ENCODE data around the gene DRD4.
A peak's percentile ranks its signal among the peaks of the same experiment; 100 is the strongest.

DRD4 gene

DNA sequence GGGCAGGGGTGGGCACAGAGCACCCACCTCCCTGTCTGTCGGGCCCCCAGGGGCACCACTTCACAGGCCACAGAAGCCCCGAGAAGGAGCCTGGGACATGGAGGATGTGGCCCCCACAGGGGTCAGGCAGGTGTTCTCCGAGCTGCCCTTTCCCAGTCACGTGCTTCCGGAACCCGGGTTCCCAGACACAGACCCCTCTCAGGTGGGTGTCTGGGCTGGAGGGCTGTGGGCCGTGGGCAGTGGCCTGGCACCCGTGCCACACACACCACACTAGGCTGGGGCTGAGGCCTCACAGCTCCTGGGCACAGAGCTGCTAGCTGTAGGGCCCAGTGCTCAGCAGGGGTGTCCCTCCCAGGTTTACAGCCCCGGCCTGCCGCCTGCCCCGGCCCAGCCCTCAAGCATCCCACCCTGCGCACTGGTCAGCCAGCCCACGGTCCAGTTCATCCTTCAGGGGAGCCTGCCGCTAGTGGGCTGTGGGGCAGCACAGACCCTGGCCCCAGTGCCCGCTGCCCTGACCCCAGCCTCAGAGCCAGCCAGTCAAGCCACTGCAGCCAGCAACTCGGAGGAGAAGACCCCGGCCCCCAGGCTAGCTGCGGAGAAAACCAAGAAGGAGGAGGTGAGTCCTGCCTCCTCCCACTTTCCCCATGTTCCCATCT lies 26.8 kb upstream of the DRD4 start:
- no peak for DNase-seq

GRCh38 chr11:611001-611996 lies 25.8 kb upstream of the DRD4 start:
- no peak for DNase-seq

DNA sequence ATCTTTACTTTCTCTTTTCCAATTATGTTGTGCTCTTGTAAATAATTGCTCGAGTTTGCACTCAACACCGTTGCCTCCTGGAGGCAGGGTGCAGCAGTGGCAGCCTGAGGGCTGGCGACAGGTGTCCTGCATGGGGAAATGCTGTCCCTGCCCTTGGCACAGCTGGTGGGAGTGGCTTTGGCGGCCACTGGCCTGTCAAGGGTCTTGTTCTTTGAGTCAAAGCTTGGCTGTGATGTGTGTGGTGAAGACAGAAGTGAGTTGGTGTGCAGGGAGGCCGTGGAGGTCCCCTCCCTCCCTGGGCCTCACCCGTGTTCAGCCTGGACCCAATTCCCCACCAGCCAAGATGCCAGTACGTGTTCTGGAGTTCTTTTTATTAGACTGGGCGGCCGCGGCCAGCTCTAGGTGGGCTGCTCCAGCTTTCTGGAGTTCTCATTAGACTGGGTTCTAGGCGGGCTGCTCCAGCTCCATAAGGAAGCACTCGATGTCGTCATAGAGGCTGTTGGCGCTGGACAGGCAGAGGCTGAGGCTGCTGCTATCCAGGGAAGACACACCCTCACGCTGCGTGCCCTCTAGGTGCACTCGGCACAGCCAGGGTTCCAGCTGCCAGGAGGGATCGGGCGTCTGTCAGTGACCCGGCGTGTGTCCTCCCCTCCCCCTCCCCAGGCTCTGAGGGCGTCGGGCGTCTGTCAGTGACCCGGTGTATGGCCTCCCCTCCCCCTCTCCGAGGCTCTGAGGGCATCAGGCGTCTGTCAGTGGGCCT lies 24.7 kb upstream of the DRD4 start:
- DNase-seq = peak in 1 of 2 experiments; percentile 49

GRCh38 chr11:612961-613300 lies 24.1 kb upstream of the DRD4 start:
- DNase-seq = no peak

GRCh38 chr11:613369-613968 lies 23.6 kb upstream of the DRD4 start:
- peak; percentile 88 to 91 for DNase-seq

DNA sequence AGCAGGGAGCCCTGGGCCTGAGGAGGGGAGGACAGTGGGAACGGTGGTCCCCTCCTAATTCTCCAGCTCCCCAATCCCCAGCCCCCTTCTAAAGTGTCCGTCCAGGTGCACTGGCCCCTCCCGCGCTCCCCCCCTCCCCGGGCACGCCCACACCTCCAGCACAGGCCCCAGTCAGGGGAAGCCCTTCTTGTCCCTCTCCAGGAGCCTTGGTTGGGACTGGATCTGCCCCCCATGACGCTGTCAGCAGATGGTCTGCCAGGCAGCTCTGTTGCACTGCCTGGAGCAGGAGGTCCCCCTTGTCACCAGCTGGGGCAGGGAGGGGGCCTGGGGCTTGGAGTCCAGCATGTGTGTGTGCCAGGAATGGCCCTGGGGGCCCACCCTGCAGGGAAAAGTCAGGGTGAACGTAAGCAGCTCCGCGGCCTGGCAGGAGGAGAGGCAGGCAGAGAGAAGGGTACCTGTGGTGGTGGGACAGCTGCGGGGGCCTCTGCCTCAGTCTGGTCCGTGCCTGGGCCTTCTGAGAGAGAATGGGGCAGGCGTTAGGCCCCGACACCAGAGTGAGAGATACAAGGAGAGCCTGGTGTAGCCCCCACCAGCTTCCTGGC lies 22.9 kb upstream of the DRD4 start:
- DNase-seq = peak in 1 of 2 experiments; percentile 48

DNA sequence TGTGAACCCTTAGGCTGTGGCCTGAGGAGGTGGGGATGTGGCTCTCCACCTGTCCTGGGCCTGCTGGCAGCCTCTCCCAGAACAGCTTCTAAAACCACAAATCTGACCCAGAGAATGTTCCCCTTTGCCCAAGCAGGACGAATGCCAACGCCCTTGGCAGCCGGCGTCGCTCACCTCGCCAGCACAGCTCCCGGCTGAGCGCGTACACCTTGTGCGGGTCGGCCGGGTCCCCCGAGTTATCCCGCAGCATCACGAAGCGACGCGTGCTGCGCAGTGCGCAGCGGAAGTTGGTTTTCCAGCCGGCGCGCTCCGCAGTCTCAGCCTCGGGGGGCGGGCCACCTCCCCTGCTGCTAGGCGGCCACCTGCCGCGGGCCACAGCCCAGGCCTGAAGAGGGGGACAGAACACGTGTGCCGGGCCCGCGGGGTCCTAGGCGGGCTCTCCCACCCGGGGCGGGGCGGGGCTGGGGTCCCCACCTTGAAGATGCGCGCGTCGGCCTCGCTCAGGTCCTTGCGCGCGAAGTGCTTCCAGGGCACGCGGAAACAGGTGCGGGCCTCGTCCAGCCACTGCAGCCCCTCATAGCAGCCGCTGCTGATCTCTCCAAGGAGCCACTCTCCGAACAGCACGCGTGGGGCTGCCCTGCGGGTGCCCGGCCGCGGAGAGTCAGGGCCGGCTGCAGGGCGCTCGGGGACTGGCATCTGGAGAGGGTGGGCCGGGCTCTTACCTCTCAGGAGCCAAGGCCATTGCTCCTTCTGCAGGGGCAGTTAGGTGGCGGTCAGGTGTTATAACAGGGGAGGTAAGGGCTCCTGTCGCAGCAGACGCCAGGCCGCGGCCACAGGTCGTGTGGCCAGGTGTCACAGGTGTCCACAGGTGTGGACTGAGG lies 22.2 kb upstream of the DRD4 start:
- no peak for DNase-seq

DNA sequence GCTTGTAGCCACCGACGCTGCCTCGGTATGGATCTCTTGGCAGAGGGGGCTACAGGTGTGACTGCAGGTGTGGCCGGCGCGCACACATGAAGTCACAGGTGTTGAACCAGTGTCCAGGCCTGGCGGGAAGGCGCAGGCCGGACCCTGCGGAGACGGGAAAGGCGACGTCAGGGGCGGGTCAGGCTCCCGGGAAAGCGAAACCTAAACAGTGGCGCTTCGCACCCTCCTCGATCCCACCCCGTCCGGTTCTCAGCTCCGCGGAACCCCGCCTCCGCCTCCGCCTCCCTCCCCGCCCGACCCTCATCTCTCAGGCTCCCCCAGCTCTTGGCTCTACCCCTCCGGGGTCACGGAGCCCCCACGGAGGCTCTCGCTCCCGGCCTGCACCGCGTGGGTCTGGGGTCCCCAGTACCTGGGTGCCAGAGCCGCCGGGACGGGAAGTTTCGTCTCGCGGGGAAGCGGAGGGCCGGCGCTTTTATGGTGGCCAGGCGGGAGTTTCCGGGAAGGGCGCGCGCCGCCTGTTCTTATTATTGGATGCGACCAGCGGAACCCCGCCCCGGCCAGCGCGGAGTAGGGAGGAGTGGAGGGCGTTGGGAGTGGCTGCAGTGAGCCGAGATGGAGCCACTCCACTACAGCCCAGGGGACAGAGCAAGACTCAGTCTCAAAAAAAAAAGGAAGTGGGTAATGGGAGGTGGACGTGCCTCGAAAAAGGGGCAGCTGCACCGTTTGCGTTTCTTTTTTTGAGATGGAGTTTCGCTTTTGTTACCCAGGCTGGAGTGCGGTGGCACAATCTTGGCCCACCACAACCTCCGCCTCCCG lies 21.4 kb upstream of the DRD4 start, which contains the start of gene IRF7:
TSS of gene IRF7 (minus strand) at position 447 of the 816 bp plus-strand sequence. CDS start 586 bp downstream, outside the sequence.
- peak; percentile 91 to 93 for DNase-seq

GRCh38 chr11:616320-617198 lies 20.5 kb upstream of the DRD4 start:
- DNase-seq = no peak

DNA sequence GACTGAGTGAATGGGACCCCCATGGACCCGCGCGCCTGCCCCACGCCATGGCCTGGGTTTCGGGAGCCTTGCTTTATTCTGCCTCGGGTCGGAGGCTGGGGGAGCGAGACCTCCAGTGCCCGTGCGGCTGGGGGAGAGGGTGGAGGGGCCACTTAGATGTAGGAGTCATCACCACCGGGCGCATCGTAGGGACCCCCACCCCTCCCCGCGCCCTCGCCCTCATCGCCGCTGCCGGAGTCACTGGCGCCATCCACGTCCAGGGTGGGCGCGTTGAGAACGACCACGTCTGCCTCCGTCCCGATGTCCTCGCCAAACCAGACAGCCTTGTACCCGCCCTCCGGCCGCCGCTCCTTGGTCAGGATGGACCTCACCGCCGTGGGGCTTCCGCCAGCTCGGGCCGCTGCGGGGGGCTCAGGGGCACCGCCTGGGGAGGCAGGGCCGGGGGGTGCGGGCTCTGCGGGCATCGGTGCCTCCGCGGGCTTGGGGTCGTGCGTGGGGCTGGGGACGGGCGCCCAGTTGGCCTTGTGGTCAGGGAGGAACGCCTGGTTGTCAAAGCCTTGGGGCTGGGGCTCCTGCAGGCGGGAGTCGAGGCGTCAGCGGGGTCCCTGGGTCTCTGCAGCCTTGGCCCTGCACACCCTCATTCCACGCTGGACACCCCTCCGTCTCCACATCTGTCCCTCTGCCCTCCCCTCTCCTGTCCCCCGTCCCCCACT lies 19.7 kb upstream of the DRD4 start:
- no peak for DNase-seq

GRCh38 chr11:617912-618682 lies 19.0 kb upstream of the DRD4 start:
- DNase-seq = no peak

- no peak for DNase-seq
Measured at GRCh38 chr11:618856-619627, 18.0 kb upstream of the DRD4 start.

- no peak for DNase-seq
Measured at GRCh38 chr11:619628-620050, 17.4 kb upstream of the DRD4 start.

- DNase-seq = no peak
Measured at GRCh38 chr11:620201-620600, 16.9 kb upstream of the DRD4 start.

DNA sequence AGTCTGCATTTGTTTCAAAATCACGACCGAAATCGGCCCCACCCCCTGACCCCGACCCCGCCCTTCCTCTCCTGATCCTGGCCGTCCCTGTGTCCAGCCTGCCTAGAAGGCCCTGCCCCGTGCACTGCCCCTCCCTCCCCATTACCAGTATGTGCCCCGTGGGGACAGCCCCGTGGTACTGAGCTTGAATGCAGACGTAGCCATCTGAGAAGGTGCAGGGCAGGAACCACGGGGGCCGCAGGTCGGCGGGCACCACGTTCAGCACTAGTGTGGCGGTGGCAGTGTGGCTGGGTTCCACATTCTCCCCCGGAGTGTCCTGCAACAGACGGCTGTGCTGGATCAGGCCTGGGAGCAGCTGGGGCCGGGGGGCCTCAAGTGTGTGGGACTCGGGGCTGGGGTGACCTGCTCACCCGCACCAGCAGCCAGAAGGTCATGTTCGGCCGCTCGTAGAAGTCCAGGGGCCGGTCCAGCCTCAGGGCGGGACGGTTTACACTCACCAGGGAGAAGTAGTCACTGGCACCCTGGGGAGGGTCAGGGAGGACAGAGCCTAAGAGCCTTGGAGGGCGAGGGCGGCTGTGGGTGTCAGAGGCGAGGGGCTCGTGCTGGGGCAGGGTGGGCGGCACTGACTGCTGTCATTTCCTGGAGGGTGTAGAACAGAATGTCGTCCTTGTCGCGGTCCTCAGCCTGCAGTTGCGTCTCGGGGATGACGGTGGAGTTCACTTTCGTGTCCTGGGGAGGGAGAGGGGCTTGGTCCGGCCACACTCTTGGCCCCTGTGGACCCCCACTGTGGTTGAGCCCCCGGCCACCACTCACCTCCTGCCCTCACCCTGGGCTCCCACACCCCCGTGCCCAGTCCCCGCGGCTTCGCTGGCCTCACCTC lies 15.9 kb upstream of the DRD4 start:
- peak in 1 of 2 experiments; percentile 21 for DNase-seq

DNA sequence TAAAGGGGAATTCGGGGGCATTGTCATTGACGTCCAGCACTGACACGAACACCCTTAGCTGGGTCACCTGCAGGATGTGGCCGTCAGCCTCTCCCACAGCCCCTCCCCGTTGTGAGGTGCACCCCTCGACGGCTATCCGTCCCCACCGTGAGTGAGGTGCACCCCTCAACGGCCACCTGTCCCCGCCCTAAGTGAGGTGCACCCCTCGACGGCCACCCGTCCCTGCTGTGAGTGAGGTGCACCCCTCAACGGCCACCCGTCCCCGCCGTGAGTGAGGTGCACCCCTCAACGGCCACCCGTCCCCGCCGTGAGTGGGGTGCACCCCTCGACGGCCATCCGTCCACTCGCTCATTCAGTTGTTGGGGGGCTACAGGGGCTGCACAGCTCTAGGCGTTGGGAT lies 15.2 kb upstream of the DRD4 start:
- DNase-seq = no peak

All from activated T-cell treated with anti-CD3 and anti-CD28 coated beads, Interleukin-2, amount 50 U/mL, for 48 hours (primary cell).